H9 (cell line): ENCODE measurements around the gene WNT7B. TPM values are rescaled to one million over a fixed set of nuclear protein-coding genes. Genes with fewer than 3 reads are reported as not detected.

Experiments used
- DNase-seq: peaks from one replicate; pipeline ENCODE4 v3.0.0-alpha.2; 2017
- H2AFZ ChIP-seq: one replicate; pipeline ENCODE4 v1.6.1; 2013; ENCODE audit warnings: mild to moderate bottlenecking, low read length, control low read depth, moderate library complexity
- H2AK5ac ChIP-seq: 2 replicates; pipeline ENCODE4 v1.6.1; 2013; ENCODE audit warnings: low read length, control low read depth, mixed read lengths; ENCODE audit not compliant: insufficient read length
- H2BK120ac ChIP-seq: one replicate; pipeline ENCODE4 v1.6.1; 2013; ENCODE audit warnings: low read depth, mild to moderate bottlenecking, low read length, control low read depth, inconsistent platforms; ENCODE audit not compliant: poor library complexity, severe bottlenecking
- H2BK12ac ChIP-seq: 2 replicates; pipeline ENCODE4 v1.6.1; 2013; ENCODE audit warnings: low read length, control low read depth, mixed read lengths, low read depth; ENCODE audit not compliant: insufficient read length
- H2BK15ac ChIP-seq: 2 replicates; pipeline ENCODE4 v1.6.1; 2013; ENCODE audit warnings: low read depth, low read length, control low read depth
- H2BK20ac ChIP-seq: one replicate; pipeline ENCODE4 v1.6.1; 2013; ENCODE audit warnings: low read depth, mild to moderate bottlenecking, low read length, control low read depth, inconsistent platforms; ENCODE audit not compliant: poor library complexity, severe bottlenecking
- H2BK5ac ChIP-seq: 2 replicates; pipeline ENCODE4 v1.6.1; 2013; ENCODE audit warnings: low read length, control low read depth, mixed read lengths; ENCODE audit not compliant: insufficient read length
- H3K14ac ChIP-seq: 2 replicates; pipeline ENCODE4 v1.6.1; 2013; ENCODE audit warnings: low read length, control low read depth; ENCODE audit not compliant: insufficient read depth
- H3K18ac ChIP-seq: 2 replicates; pipeline ENCODE4 v1.6.1; 2013; ENCODE audit warnings: low read depth, mild to moderate bottlenecking, mixed read lengths, low read length, control low read depth; ENCODE audit not compliant: insufficient read length
- H3K23ac ChIP-seq: 2 replicates; pipeline ENCODE4 v1.6.1; 2013; ENCODE audit warnings: low read length, control low read depth, mixed read lengths, low read depth; ENCODE audit not compliant: insufficient read length
- H3K23me2 ChIP-seq: 2 replicates; pipeline ENCODE4 v1.6.1; 2013; ENCODE audit warnings: low read depth, mild to moderate bottlenecking, mixed read lengths, low read length, control low read depth; ENCODE audit not compliant: insufficient read length, poor library complexity, severe bottlenecking
- H3K27ac ChIP-seq: 2 replicates; pipeline ENCODE4 v1.5.1; 2013; ENCODE audit warnings: low read length, control low read depth, mixed read lengths, low read depth; ENCODE audit not compliant: insufficient read length
- H3K27me3 ChIP-seq: 2 replicates; pipeline ENCODE4 v1.6.1; 2013; ENCODE audit warnings: low read length, control low read depth, inconsistent platforms; ENCODE audit not compliant: insufficient read depth
- H3K4ac ChIP-seq: 2 replicates; pipeline ENCODE4 v1.6.1; 2013; ENCODE audit warnings: low read depth, mild to moderate bottlenecking, control low read depth, inconsistent platforms, low read length, moderate library complexity
- H3K4me1 ChIP-seq: 2 replicates; pipeline ENCODE4 v1.6.1; 2013; ENCODE audit warnings: low read length, control low read depth, inconsistent platforms; ENCODE audit not compliant: insufficient read depth
- H3K4me2 ChIP-seq: 2 replicates; pipeline ENCODE4 v1.6.1; 2013; ENCODE audit warnings: low read length, control low read depth, mixed read lengths; ENCODE audit not compliant: insufficient read length, insufficient read depth
- H3K56ac ChIP-seq: 2 replicates; pipeline ENCODE4 v1.6.1; 2013; ENCODE audit warnings: low read depth, mild to moderate bottlenecking, mixed read lengths, low read length, control low read depth; ENCODE audit not compliant: insufficient read length
- H3K79me1 ChIP-seq: 2 replicates; pipeline ENCODE4 v1.6.1; 2013; ENCODE audit warnings: low read depth, mild to moderate bottlenecking, moderate library complexity, low read length, control low read depth, inconsistent platforms; ENCODE audit not compliant: insufficient read depth, poor library complexity, severe bottlenecking
- H3K79me2 ChIP-seq: 2 replicates; pipeline ENCODE4 v1.6.1; 2013; ENCODE audit warnings: low read length, control low read depth, inconsistent platforms; ENCODE audit not compliant: insufficient read depth
- H3K9ac ChIP-seq: 2 replicates; pipeline ENCODE4 v1.6.1; 2013; ENCODE audit warnings: low read length, control low read depth, mixed read lengths; ENCODE audit not compliant: insufficient read length; ENCODE audit errors: extremely low read depth
- H3K9me3 ChIP-seq: one replicate; pipeline ENCODE4 v1.6.1; 2013; ENCODE audit warnings: low read depth, low read length, inconsistent platforms; ENCODE audit not compliant: control insufficient read depth
- H3T11ph ChIP-seq: one replicate; pipeline ENCODE4 v1.6.1; 2013; ENCODE audit warnings: mild to moderate bottlenecking, low read length, control low read depth, inconsistent platforms
- H4K20me1 ChIP-seq: one replicate; pipeline ENCODE4 v1.6.1; 2013; ENCODE audit not compliant: control insufficient read depth, insufficient read length, insufficient read depth
- H4K5ac ChIP-seq: 2 replicates; pipeline ENCODE4 v1.6.1; 2013; ENCODE audit warnings: low read depth, mild to moderate bottlenecking, mixed read lengths, low read length, control low read depth; ENCODE audit not compliant: insufficient read length
- H4K8ac ChIP-seq: replicated peaks from 2 replicates; pipeline ENCODE4 v1.6.1; 2013; ENCODE audit warnings: low read length, control low read depth, mixed read lengths, low read depth; ENCODE audit not compliant: insufficient read length
- H4K91ac ChIP-seq: 2 replicates; pipeline ENCODE4 v1.6.1; 2013; ENCODE audit warnings: low read depth, mild to moderate bottlenecking, moderate library complexity, mixed read lengths, low read length, control low read depth; ENCODE audit not compliant: insufficient read length
- H3K27ac Mint-ChIP-seq, 3 experiments: 2 replicates in 2 of 3; 3 replicates in 1 of 3; pipeline ENCODE4 v1.8.0; 2020 to 2021; ENCODE audit warnings: mixed read lengths in 3 of 3, mild to moderate bottlenecking in 1 of 3, moderate library complexity in 1 of 3
- H3K27me3 Mint-ChIP-seq: 2 replicates; pipeline ENCODE4 v1.8.0; 2021; ENCODE audit warnings: low read depth, mild to moderate bottlenecking, moderate library complexity, mixed read lengths
- H3K36me3 Mint-ChIP-seq, 3 experiments: 2 replicates in 2 of 3; 3 replicates in 1 of 3; pipeline ENCODE4 v1.8.0; 2020 to 2021; ENCODE audit warnings: low read depth in 3 of 3, mixed read lengths in 3 of 3; ENCODE audit not compliant: insufficient read depth in 1 of 3
- H3K4me1 Mint-ChIP-seq, 2 experiments: 2 replicates each; pipeline ENCODE4 v1.8.0; 2020; ENCODE audit warnings: mixed read lengths in 2 of 2
- H3K4me3 Mint-ChIP-seq, 2 experiments: 2 replicates in 1 of 2; 3 replicates in 1 of 2; pipeline ENCODE4 v1.8.0; 2020 to 2021; ENCODE audit warnings: mild to moderate bottlenecking in 2 of 2, mixed read lengths in 2 of 2, moderate library complexity in 1 of 2
- H3K9me3 Mint-ChIP-seq, 2 experiments: 2 replicates in 1 of 2; 3 replicates in 1 of 2; pipeline ENCODE4 v1.8.0; 2020; ENCODE audit warnings: mild to moderate bottlenecking in 2 of 2, mixed read lengths in 2 of 2, moderate library complexity in 1 of 2
- WGBS: extraction: QIAGEN DNeasy Blood & Tissue Kit; methylation state at CpG from one replicate; pipeline ENCODE4 v1.1.7; 2013; ENCODE audit warnings: missing lambda C conversion rate, low lambda C conversion rate, mixed read lengths; ENCODE audit not compliant: insufficient read length; ENCODE audit errors: extremely low coverage; 5-methylcytosine and 5-hydroxymethylcytosine counted together
- total RNA-seq: library from RNA; stranded (reverse); gene quantifications from 2 replicates; pipeline ENCODE4 v1.2.1, GENCODE V29; 2021
- TF ChIP-seq, protein P1 (sequence below): fragments of 200-600 bp; sonication (generic); conservative IDR thresholded peaks from 3 replicates; pipeline ENCODE4 v1.8.0; 2021; ENCODE audit warnings: antibody characterized with exemption, mild to moderate bottlenecking

The WNT7B gene
- total RNA-seq, 1 experiment from 2014 or later: 0.09 TPM

DNA sequence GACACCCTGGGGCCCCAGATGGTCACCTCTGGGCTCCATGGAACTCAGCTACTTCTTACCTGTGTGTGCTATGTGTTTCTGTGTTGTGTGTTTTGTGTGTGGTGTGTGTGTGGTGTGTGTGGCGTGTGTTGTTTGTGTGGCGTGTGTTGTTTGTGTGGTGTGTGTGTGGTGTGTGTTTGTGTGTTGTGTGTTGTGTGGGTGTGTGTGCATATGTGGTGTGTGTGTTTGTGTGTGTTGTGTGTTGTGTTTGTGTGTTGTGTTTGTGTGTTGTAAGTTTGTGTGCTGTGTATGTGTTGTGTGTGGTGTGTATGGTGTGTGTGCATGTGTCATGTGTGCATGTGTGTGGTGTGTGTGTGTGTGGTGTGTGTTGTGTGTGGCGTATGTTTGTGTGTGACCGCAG lies 3.8 kb upstream of the WNT7B start:
- Histone ChIP-seq H3K27ac (no peak overlapping the region), H3K27me3 (peaks cover 17% of the 10 kb centered on the region; the same call in 1 of the 2 replicates), H2BK12ac (no peak overlapping the region), H3K23ac (no peak overlapping the region), H4K20me1 (no peaks in the 10 kb centered on the region), H3T11ph (no peak overlapping the region), H2BK5ac (no peak overlapping the region), H3K9ac (no peak overlapping the region), H4K5ac (no peak overlapping the region), H2AK5ac (no peak overlapping the region), H3K18ac (no peak overlapping the region), H3K56ac (no peak overlapping the region), H3K23me2 (peaks cover 4% of the 10 kb centered on the region), H2BK15ac (no peak overlapping the region), H2AFZ (no peak overlapping the region), H3K79me2 (no peaks in the 10 kb centered on the region), H3K4me2 (no peak overlapping the region), H3K79me1 (no peaks in the 10 kb centered on the region), H3K9me3 (no peaks in the 10 kb centered on the region), H3K4ac (no peak overlapping the region), H3K4me1 (peaks cover 2% of the 10 kb centered on the region; the same call in 1 of the 2 replicates), H4K91ac (no peak overlapping the region), H2BK120ac (no peak overlapping the region), H3K14ac (no peak overlapping the region), H4K8ac (no peak overlapping the region), H2BK20ac (no peak overlapping the region)
- DNase-seq: no peak
- H3K9me3 Mint-ChIP-seq: peaks cover 0 to 4% of the 10 kb centered on the region in 2 experiments; a peak in 2 of 5 replicates
- TF ChIP-seq, protein P1, sequence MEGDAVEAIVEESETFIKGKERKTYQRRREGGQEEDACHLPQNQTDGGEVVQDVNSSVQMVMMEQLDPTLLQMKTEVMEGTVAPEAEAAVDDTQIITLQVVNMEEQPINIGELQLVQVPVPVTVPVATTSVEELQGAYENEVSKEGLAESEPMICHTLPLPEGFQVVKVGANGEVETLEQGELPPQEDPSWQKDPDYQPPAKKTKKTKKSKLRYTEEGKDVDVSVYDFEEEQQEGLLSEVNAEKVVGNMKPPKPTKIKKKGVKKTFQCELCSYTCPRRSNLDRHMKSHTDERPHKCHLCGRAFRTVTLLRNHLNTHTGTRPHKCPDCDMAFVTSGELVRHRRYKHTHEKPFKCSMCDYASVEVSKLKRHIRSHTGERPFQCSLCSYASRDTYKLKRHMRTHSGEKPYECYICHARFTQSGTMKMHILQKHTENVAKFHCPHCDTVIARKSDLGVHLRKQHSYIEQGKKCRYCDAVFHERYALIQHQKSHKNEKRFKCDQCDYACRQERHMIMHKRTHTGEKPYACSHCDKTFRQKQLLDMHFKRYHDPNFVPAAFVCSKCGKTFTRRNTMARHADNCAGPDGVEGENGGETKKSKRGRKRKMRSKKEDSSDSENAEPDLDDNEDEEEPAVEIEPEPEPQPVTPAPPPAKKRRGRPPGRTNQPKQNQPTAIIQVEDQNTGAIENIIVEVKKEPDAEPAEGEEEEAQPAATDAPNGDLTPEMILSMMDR: no peak
- no peaks in the 10 kb centered on the region; a peak in 1 of 4 replicates for H3K4me1 Mint-ChIP-seq
- peaks cover 44% of the 10 kb centered on the region for H3K27me3 Mint-ChIP-seq
- peaks cover 0 to 4% (median 0%) of the 10 kb centered on the region in 3 experiments; a peak in 1 of 7 replicates for H3K36me3 Mint-ChIP-seq
- H3K4me3 Mint-ChIP-seq: no peak overlapping the region
- H3K27ac Mint-ChIP-seq: no peak overlapping the region
- 100% methylated on average over 2 of the region's 4 CpGs for WGBS
